HT-29 (cell line): Measurements from ENCODE around the gene MAFG. TPM values are rescaled to one million over a fixed set of nuclear protein-coding genes. Genes with fewer than 3 reads are reported as not detected.

Source experiments
- DNase-seq: peaks from one replicate; pipeline ENCODE4 v3.0.0-alpha.2; 2015; ENCODE audit warnings: low spot score
- total RNA-seq: library from RNA; depleted of rRNA; stranded (reverse); fragments of >200 nt; shearing (Covaris generic); gene quantifications from 2 replicates; pipeline ENCODE4 v1.2.3, GENCODE V29; 2014

The MAFG gene
- total RNA-seq, 1 experiment from 2014 or later = 45.5 TPM

DNA sequence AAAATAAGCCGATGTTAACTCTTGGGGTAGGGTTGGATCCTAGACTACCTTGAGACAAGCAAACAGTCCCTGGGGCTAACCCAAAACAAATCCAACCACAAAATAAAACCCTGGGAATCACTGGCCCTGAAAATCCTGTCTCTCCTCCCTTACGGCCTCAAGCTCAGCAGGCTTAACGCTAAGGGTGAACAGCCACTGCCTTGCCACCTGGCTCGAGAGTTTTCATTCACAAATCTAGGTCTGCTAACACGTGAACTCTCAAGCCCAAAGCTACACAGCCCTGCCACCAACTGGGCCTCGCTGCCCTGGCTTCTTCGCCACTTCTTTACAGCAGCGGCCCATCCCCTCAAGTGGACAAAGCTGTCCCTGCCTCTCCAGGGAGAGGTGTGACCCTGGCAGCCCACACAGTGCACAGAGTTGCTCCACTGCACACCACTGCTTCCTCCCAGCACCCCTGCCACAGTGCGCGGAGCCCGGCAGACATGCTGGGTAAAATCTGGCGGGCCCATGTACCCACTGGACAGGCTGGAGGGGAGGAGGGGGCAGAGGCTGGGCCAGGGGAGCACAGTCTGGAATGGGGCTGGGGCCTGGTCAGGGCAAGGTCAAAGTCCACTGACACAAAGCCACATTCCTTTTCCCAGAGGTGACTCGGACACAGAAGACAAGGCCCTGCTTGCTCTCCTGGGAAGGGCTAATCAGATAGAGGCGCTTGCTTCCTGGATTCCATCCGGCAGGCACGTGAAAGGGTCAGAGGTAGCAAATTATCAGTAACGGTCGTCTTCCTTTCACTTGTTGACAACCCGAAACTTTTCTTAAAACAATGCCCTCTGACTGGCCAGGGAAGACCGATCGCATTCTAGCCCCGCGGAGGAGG is 17.3 kb downstream of the MAFG start:
- peak; percentile 40 for DNase-seq

DNA sequence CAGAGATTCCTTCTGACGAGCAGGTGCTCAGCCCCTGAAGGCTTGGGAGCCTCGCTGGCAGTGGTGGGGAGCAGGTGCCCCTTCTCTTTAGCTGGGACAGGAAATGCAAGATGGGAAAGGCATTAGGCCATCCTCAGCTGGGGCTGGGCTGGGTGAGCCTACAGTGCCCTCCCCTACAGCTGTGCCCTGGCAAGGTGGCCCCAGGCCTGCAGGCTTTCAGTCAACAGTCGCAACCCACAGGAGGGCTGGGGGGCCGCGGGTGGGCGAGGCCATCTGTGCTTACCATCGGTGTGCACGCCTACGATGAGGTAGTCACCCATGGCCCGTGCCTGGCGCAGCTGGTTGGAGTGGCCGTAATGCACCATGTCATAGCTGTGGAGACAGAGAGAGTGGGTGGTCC is 18.3 kb downstream of the MAFG start:
- DNase-seq = no peak

DNA sequence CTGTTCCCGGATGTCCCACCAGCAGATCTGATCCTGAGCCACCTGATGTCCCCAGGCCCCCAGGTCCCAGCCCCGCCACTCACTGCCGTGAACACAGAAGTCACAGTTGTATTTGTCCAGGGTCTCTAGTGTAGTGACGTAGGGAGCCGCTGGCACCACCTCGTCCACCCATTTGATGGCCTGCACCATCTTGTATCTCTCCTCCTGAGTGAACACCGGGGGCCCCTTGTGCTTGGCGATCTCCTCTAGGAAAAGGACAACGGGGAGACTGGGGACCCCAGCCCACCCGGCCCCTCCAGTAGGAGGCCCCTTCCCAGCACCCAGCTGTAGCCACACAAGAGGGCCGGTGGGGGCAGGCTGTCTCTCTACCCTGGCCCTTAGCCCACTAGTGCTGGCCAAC is 18.7 kb downstream of the MAFG start:
- no peak for DNase-seq

DNA sequence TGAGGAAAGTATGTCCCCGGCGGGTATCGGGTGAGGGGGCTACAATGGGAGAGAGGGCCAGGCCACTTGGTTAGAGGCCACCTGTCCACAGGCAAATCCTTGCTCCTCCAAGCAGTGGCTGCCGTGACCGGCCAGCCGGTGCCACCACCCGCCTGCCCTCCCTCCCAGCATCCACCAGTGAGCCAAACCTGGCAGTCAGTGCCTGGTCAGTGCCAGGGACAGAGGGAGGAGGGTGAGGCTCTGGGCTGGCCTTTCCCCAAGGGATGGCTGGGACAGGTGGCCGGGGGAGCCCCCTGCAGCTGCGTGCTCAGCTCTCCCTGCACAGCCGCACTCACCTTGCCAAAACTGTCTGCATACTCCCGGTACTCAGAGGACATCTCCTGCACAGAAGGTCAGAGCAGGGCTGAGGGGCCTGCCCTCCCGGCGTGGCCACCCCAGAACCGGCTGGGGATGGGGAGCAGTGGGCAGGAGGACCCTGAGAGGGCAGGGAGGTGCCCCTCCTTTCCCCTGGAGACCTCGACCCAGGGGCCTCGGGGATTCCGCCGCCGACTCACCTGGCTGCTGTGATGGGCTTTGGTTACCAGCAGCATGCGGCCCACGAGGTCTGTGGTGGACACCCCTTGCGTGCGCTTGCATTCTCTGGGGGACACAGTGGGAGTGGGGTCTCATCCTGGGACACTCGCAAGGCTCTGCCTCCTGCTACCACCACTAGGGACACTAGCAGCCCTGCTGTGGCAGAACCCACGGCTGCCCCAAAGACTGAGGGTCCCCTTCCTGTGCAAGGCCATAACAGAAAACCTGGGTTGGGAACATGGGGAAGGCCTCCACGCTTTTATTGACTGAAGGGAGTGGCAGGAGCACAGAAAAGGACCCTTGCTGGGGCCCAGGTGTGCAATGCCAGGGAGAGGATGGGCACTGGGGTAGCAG is 20.1 kb downstream of the MAFG start:
- DNase-seq = no peak

DNA sequence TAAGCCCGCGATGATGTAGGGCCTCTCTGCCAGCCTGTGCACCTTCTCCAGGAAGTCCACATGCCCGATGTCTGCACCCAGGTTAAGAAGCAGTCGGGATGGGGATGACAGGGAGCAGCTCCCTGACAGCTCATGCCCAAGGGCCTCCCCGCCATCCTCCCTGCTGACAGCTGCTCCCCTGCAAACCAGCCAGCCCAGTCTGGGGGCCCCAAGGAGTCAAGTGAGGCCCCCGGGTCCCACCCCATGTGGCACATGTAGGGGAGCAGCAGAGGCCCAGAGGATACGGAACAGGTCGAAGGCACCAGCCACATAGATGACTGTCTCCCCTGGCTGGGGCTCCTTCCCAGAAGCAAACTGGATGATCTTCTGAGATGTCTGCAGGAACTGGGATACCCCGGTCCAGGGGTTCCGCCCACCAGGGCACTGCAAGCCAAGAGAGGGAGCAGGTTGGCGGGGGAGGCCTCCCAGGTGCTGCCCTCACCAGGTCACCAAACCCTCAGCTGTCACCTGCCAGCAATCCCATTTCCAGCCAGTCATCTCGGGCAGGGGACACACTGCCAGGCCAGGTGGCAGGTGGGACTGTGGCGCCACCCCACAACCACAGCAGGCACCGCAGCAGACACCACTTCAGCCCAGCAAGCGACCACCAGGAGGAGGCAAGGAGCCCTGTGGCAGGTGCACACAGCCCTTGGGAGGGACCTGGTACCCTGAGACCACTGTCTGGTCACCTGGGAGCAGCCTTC is 20.9 kb downstream of the MAFG start:
- no peak for DNase-seq

DNA sequence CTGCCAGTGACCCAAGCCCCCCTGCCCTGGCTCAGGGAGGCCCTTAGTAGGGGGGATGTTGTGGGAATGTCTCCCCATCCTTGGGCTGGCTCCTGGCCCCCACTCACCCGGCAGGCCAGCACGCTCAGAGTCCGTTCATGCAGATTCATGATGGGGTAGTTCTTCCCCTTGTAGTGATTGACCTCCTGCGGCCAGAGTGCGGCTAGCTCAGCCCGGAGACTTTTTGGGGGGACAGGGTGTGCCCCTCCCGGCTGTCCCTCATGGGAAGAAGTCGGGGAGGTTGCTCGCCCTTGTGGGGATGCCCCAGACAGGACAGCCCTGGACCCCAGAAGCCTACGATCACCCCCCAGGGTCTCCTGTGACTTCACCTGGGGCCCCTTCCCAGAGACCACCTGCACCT is 21.5 kb downstream of the MAFG start:
- DNase-seq = no peak

DNA sequence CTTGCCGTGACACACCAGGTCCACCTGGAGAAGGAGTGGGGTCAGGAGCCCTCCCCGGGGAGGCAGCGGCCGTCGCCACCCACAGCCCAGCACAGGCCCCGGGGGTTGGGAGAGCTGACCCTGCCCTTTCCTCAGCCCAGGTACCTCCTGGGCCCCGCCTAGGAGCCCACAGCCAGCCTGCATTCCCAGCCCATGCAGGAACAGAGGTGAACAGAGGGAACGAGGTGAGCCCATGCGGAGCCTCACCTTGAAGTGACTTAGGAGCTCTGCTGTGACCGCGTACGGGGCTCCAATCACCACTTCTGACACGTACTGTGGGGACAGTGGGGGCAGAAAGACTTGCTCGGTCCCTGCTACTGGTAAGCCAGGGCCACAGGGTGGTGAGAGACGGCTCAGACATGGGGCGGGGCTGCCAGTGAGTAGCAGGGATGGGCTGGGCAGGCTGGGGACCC is 22.1 kb downstream of the MAFG start:
- DNase-seq = no peak

DNA sequence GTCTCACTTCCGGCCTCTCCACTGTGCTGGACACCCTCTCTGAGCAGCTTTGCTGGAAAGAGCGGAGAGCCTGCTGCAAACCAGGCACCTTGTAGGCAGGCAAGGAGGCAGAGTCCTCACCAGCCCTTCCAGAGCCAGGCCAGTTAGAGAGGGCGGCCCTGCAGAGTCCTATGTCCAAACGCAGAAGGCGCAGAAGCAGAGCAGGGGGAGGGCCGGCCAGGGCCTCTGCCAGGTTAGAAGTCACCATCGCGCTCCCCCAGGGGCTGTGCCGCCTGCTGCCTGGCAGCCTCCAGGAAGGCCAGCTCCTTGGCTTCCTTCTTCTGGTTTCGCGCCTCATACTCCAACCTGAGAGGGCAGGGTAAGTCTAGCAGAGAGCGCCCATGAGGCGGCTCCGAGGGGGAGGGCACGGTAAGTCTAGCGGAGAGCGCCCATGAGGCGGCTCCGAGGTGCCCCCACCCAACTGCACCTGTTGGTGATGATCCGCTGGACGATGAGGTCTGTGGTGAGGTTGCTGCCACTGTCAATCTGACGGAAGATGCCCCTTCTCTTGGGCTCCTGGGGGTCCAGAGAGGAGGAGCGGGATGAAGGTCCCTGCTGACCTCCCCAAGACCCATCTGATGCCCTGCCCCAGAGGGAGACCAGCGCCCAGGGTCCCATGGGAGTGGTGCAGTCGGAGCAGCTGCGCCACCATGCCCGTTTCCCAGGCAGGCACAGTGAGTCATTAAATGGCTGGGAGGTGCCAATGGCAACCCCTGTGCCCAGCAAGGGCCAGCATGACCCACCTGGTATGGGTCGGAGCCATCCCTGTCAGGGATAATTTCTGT is 22.7 kb downstream of the MAFG start:
- no peak for DNase-seq

DNA sequence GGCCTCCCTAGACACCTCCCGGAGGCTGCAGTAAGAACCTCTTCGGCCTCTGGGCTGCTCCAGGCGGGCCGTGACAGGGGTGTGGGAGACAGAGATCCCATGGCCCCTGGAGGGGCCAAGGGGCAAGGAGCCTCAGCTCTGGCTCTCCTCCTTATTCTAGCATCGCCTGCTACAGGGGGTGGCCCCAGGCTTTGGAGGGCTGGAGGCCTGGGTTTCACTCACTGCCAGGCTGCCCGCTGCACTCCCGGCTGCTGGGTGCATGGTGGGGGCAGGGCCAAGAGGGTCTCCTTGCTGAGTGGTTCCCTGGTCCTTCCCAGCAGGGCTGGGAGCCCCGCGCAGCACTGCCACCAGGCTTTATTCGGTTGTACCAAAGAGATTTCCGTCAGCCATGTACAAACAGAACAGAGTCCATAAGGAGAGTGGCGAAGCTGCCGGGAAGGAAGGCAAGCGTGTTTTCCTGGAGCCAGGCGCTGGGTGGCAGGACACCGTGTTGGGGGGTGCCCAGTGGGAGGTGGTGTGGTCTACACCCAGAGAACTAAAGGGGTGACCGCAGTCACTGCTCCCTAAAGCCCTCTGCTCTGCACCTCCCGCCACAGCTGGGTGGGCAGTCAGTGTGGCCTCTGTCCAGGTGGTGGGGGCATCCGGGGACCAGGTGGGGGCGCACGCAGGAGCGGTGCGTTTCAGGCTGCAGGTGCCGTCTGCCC is 23.5 kb downstream of the MAFG start:
- no peak for DNase-seq

DNA sequence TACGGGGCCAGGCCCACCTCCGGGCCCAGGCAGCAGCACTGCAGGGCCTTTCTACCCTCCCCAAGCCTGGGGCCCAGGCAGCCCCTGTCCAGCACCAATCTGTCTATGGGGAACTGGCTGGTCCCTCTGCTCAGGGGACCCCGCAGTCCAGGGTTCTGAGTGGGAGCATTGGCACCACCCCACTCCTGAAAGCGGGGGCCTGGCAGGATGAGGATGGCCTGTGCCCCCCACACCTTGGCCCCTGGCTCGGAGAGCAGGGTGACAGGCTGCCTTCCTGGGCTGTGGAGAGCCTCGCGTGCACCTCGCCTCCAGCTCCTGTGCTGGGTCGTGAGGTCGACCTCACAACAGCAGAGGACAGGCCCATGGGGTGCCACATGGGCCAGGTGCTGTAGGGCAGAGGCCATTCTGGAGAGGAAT is 24.1 kb downstream of the MAFG start:
- DNase-seq = no peak

DNA sequence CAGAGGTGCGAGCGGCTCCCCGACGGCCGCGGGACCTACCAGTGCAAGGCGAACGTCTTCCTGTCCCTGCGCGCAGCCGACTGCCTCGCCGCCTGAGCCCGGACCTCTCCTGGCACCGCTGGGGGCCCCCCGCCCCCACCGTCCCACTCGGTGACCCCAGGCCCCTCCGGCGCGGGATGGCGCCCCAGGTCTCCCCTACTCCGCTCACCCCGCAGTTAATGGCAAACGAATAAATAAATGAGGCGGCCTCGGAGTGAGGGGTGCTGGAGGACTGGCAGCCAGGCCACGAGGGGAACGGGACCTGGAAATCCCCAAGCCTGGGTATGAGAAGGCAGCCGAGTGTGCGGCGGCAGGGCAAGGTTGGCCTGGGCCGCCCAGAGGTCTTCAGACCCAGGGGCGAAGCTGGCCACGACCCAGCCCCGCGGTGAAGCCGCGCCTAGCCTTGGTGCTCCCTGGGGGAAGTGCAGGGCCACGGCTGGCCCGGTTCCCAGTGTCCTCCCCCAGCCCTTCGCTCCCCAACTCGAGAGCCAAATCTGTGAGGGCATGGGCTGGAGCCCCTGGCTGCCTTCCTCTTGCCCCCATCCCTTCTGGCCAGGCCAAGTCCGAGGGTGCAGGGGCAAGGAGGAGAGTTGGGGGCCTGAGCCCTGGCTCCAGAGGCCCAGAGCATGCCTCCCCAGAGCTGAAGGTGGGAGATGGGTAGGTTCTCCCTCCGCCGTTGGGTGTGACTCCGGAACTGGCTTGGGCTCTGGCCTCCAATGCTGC is 24.7 kb downstream of the MAFG start:
- DNase-seq = no peak

DNA sequence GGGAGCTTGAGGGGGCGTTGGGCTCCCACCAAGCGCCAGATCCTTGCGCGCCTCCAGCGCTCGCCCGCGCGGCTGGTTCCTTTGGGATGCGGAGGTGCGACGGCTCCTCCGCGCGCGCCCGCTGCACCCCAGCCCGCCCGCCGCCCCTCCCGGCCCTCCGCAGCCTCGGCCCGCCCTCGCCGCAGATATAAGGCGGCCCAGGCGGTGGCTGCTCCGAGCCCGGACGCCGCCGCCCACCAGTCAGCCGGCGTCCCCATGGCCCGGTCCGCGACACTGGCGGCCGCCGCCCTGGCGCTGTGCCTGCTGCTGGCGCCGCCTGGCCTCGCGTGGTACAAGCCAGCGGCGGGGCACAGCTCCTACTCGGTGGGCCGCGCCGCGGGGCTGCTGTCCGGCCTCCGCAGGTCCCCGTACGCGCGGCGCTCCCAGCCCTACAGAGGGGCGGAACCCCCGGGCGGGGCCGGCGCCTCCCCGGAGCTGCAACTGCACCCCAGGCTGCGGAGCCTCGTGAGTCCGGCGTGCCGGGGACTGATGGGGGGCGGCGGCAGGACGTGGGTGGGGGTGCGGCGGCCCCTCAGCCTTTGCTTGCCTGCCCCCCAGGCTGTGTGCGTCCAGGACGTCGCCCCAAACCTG is 25.4 kb downstream of the MAFG start, which contains the start of gene NPB:
TSS of gene NPB (plus strand) at position 216 of the 630 bp plus-strand sequence. CDS start at position 256, 40 bp downstream.
- no peak for DNase-seq

DNA sequence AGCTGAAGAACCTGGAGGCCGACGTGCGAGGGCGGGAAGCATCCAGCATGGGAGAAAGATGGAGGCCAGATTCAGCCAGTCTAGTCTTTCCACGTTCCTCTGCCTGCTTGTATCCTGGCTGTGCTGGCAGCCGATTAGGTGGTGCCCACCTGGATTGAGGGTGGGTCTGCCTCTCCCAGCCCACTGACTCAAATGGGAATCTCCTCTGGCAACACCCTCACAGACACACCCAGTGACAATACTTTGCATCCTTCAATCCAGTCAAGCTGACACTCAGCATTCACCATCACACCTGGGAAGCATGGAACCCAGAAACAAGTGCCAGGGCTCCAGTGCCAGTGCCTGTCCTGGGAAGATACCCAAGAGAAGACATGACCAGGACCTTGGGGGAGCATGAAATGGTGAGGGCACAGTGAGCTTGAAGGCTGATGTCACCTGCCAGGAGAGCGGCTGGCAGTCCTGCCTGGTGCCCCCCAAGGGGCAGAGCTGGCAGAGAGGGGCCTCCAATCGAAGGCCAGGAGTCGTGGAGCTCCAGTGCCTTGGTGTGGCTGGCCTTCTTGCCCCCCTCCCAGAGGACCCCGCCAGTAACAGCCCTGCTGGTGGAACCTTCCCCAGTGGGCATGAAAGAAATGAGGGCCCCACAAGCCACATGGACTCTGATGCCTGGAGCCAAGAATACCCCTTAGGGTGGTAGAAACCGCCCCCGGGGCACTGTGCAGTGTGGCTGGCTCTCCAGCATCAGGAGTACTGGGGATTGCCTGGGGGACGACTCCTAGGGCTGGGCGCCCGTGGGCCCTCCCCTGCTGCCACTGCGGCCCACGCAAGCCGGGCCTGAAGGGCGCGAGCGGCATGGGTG is 26.1 kb downstream of the MAFG start:
- DNase-seq = no peak

DNA sequence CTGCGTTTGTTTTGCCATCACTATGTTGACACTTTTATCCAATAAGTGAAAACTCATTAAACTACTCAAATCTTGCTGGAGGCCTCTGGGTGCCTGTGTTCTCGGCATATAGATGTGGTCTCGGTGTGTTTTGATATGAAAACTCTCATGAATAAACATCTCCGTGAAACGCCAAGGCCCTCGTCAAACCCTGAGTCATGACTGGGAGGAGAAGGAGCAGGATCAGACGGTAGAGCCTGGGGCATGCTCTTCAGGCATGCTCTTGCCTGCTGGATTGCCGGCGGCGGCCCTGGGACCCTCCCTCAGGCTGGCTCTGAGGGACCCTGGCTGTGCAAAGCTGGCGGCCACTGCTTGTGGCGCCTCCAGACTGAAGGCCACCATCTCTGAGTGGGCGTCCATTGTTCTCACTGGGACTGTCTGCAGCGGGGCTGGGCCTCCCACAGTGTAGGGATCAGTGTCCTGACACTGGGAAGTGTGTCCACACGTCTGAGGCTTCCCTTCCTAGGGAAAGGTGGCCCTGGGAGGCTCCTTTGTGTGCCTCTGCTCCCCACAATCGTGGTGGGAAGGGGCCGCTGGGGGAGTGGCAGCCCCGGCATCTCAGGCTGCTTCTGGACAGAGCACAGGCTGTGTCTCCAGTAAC is 27.2 kb downstream of the MAFG start:
- no peak for DNase-seq

DNA sequence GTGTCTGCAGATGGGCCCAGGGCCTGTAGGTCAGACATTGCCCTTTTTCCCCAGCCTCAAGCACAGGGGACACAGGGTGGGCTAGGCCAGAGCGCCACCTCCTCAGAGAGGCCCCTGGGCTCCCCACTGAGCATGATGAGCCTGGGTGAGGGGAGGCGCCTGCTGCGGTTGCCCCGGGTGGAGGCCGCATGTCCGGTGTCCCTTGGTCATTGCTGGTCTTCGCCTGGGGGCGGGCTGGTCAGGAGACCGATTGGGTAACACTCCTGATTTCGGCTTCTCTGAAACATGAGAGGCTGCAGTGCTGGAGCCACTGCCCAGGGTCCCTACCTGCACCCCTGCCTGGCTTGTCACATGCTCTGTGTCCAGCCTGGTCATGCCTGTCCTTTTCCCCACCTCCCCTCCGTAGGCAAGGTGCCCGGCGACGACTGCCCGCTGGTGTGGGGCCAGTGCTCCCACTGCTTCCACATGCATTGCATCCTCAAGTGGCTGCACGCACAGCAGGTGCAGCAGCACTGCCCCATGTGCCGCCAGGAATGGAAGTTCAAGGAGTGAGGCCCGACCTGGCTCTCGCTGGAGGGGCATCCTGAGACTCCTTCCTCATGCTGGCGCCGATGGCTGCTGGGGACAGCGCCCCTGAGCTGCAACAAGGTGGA is 27.9 kb downstream of the MAFG start:
- DNase-seq = no peak

DNA sequence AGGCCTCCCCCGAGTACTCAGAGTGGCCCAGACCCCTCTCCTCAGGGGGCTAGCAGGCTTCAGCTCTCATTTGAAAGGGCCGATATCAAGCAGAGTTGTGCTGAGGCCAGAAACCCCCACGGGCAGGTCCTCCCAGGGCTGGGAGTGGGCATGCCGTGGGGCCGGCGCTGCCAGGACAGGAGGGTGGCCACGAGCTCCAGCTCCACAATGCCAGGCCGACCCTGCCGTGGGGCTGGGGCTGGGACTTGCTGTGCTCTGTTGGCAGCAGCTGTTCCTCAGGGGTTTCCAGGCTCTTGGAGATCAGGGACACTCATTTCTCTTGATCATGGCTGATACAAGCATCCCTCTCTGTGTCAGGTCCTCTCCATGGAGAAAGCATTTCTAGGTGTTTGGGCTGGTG is 28.6 kb downstream of the MAFG start:
- DNase-seq = no peak
